ENCODE results near the gene PAK2.
"Not testable (repeated sequence)": the region's sequence is repeated elsewhere in the genome, so short reads cannot be mapped to it uniquely, and the experiment has no call there.

The PAK2 gene

GRCh38 chr3:196790636-196791035 is 51.0 kb downstream of the PAK2 start:
- DNase-seq: no peak

- no peak for DNase-seq
Measured at GRCh38 chr3:196792771-196793170, 53.1 kb downstream of the PAK2 start.

GRCh38 chr3:196793246-196793645 is 53.6 kb downstream of the PAK2 start:
- DNase-seq: no peak

GRCh38 chr3:196794467-196794866 is 54.8 kb downstream of the PAK2 start:
- no peak for DNase-seq

- no peak for DNase-seq
Measured at GRCh38 chr3:196796317-196796716, 56.7 kb downstream of the PAK2 start.

- DNase-seq: no peak
Measured at GRCh38 chr3:196800742-196801434, 61.2 kb downstream of the PAK2 start.

GRCh38 chr3:196803891-196804468 is 64.3 kb downstream of the PAK2 start:
- DNase-seq: no peak

- no peak for DNase-seq
Measured at GRCh38 chr3:196804773-196805172, 65.1 kb downstream of the PAK2 start.

- DNase-seq: no peak
Measured at GRCh38 chr3:196810963-196811581, 71.4 kb downstream of the PAK2 start.

- DNase-seq: no peak
Measured at GRCh38 chr3:196812853-196813252, 73.2 kb downstream of the PAK2 start.

GRCh38 chr3:196813903-196814302 is 74.2 kb downstream of the PAK2 start:
- DNase-seq: no peak

- no peak for DNase-seq
Measured at GRCh38 chr3:196821806-196822355, 82.2 kb downstream of the PAK2 start.

GRCh38 chr3:196829651-196830050 is 90.0 kb downstream of the PAK2 start:
- DNase-seq: not testable (repeated sequence)

- DNase-seq: no peak
Measured at GRCh38 chr3:196835086-196835485, 95.4 kb downstream of the PAK2 start.

GRCh38 chr3:196836626-196837025 is 97.0 kb downstream of the PAK2 start:
- not testable (repeated sequence) for DNase-seq

- no peak for DNase-seq
Measured at GRCh38 chr3:196837819-196838420, 98.3 kb downstream of the PAK2 start.

GRCh38 chr3:196839351-196839750 is 99.7 kb downstream of the PAK2 start:
- DNase-seq: not testable (repeated sequence)

GRCh38 chr3:196842567-196843434 is 103.1 kb downstream of the PAK2 start:
- DNase-seq: no peak

- no peak for DNase-seq
Measured at GRCh38 chr3:196843435-196844110, 103.9 kb downstream of the PAK2 start.

- DNase-seq: not testable (repeated sequence)
Measured at GRCh38 chr3:196844235-196845219, 104.9 kb downstream of the PAK2 start.

GRCh38 chr3:196848375-196848774 is 108.7 kb downstream of the PAK2 start:
- not testable (repeated sequence) for DNase-seq

All from GOT3 (cell line).